CD4-positive, alpha-beta T cell treated with Interleukin-2 at 100 ng/mL for 4 hours (primary cell): ENCODE measurements around the gene OR7G3.
A peak's percentile ranks its signal among the peaks of the same experiment; 100 is the strongest.

ENCODE experiments used
- DNase-seq: peaks from one replicate; pipeline ENCODE4 v3.0.0-alpha.2; 2020; ENCODE audit warnings: low spot score

OR7G3 gene

GRCh38 chr19:9126900-9127405 lies at the start of gene OR7G3:
Gene OR7G3, minus strand, starts transcription at chr19:9126950. Its CDS starts 0 bp downstream, at chr19:9126950.
- DNase-seq: no peak

- DNase-seq: no peak
Measured at GRCh38 chr19:9175326-9175725, 48.6 kb upstream of the OR7G3 start.

- DNase-seq: no peak
Measured at GRCh38 chr19:9171393-9171991, 44.7 kb upstream of the OR7G3 start.

- DNase-seq: no peak
Measured at GRCh38 chr19:9166846-9167245, 40.1 kb upstream of the OR7G3 start.

- DNase-seq: no peak
Measured at GRCh38 chr19:9165261-9165660, 38.5 kb upstream of the OR7G3 start.

GRCh38 chr19:9161427-9161826 lies 34.7 kb upstream of the OR7G3 start:
- DNase-seq: no peak

GRCh38 chr19:9159891-9160290 lies 33.1 kb upstream of the OR7G3 start:
- no peak for DNase-seq

GRCh38 chr19:9156304-9156703 lies 29.6 kb upstream of the OR7G3 start:
- no peak for DNase-seq

GRCh38 chr19:9155591-9155990 lies 28.8 kb upstream of the OR7G3 start:
- no peak for DNase-seq

- peak; percentile 28 for DNase-seq
Measured at GRCh38 chr19:9151367-9151766, 24.6 kb upstream of the OR7G3 start.

GRCh38 chr19:9150650-9151049 lies 23.9 kb upstream of the OR7G3 start:
- no peak for DNase-seq

GRCh38 chr19:9149997-9150396 lies 23.2 kb upstream of the OR7G3 start:
- DNase-seq: no peak

GRCh38 chr19:9148697-9149096 lies 21.9 kb upstream of the OR7G3 start:
- DNase-seq: no peak

- DNase-seq: no peak
Measured at GRCh38 chr19:9146882-9147281, 20.1 kb upstream of the OR7G3 start.

GRCh38 chr19:9144920-9145319 lies 18.2 kb upstream of the OR7G3 start:
- no peak for DNase-seq

GRCh38 chr19:9140159-9140874 lies 13.6 kb upstream of the OR7G3 start, which contains the start of gene ZNF317:
Gene ZNF317, plus strand, starts transcription at chr19:9140397. Its CDS starts 15,620 bp downstream, at chr19:9156017.
- peak; percentile 92 for DNase-seq

- DNase-seq: no peak
Measured at GRCh38 chr19:9139609-9140158, 12.9 kb upstream of the OR7G3 start.

- no peak for DNase-seq
Measured at GRCh38 chr19:9132422-9132821, 5.7 kb upstream of the OR7G3 start.

GRCh38 chr19:9130965-9131364 lies 4.2 kb upstream of the OR7G3 start:
- DNase-seq: no peak

- DNase-seq: no peak
Measured at GRCh38 chr19:9128171-9128570, 1.4 kb upstream of the OR7G3 start.

- DNase-seq: no peak
Measured at GRCh38 chr19:9116547-9116946, 10.2 kb downstream of the OR7G3 start.

GRCh38 chr19:9115307-9115813 lies 11.4 kb downstream of the OR7G3 start, which contains the start of gene OR7G1:
Gene OR7G1, minus strand, starts transcription at chr19:9115763. Its CDS starts 0 bp downstream, at chr19:9115763.
- DNase-seq: no peak

GRCh38 chr19:9109959-9110358 lies 16.8 kb downstream of the OR7G3 start:
- no peak for DNase-seq
